HS-27A (cell line): ENCODE results near the gene PGBD5.
"Not testable (repeated sequence)": the region's sequence is repeated elsewhere in the genome, so short reads cannot be mapped to it uniquely, and the experiment has no call there.

Experiments used
- DNase-seq: peaks from one replicate; pipeline ENCODE4 v3.0.0-alpha.2; 2012; ENCODE audit warnings: low read depth, missing footprints

Gene PGBD5

GRCh38 chr1:230426246-230427093, at the start of gene PGBD5:
TSS of gene PGBD5 (minus strand) at chr1:230426332. CDS start at chr1:230425928, 404 bp downstream.
- DNase-seq: no peak

- DNase-seq: not testable (repeated sequence)
These were observed 48.8 kb upstream of the PGBD5 start for GRCh38 chr1:230474924-230475323.

GRCh38 chr1:230470750-230471149, 44.6 kb upstream of the PGBD5 start:
- DNase-seq: not testable (repeated sequence)

GRCh38 chr1:230469271-230469670, 43.1 kb upstream of the PGBD5 start:
- no peak for DNase-seq

GRCh38 chr1:230465691-230466090, 39.6 kb upstream of the PGBD5 start:
- no peak for DNase-seq

GRCh38 chr1:230464671-230465070, 38.5 kb upstream of the PGBD5 start:
- no peak for DNase-seq

GRCh38 chr1:230463760-230464159, 37.6 kb upstream of the PGBD5 start:
- no peak for DNase-seq

GRCh38 chr1:230463326-230463725, 37.2 kb upstream of the PGBD5 start:
- no peak for DNase-seq

- no peak for DNase-seq
These were observed 33.3 kb upstream of the PGBD5 start for GRCh38 chr1:230459465-230459864.

GRCh38 chr1:230458509-230458908, 32.4 kb upstream of the PGBD5 start:
- no peak for DNase-seq

- DNase-seq: no peak
These were observed 30.3 kb upstream of the PGBD5 start for GRCh38 chr1:230456478-230456877.

- DNase-seq: no peak
These were observed 29.2 kb upstream of the PGBD5 start for GRCh38 chr1:230455291-230455690.

GRCh38 chr1:230453377-230453776, 27.2 kb upstream of the PGBD5 start:
- DNase-seq: no peak

GRCh38 chr1:230441183-230442029, 15.3 kb upstream of the PGBD5 start:
- no peak for DNase-seq

- no peak for DNase-seq
These were observed 9.0 kb upstream of the PGBD5 start for GRCh38 chr1:230435108-230435507.

GRCh38 chr1:230431527-230431926, 5.4 kb upstream of the PGBD5 start:
- no peak for DNase-seq

GRCh38 chr1:230430499-230430898, 4.4 kb upstream of the PGBD5 start:
- no peak for DNase-seq

GRCh38 chr1:230429067-230429735, 3.1 kb upstream of the PGBD5 start:
- DNase-seq: no peak

- DNase-seq: no peak
These were observed 1.8 kb upstream of the PGBD5 start for GRCh38 chr1:230427981-230428380.

- no peak for DNase-seq
These were observed 1.2 kb upstream of the PGBD5 start for GRCh38 chr1:230427094-230427876.

- no peak for DNase-seq
These were observed 660 bp downstream of the PGBD5 start for GRCh38 chr1:230425252-230426091.
